SK-N-SH (cell line): Measurements from ENCODE around the gene MAPK1. TPM values are rescaled to one million over a fixed set of nuclear protein-coding genes. Genes with fewer than 3 reads are reported as not detected.
"Not testable (repeated sequence)": the region's sequence is repeated elsewhere in the genome, so short reads cannot be mapped to it uniquely, and the experiment has no call there.

ENCODE experiments used
- CTCF ChIA-PET: fragments of 300-600, 350-600 bp; formaldehyde crosslinking; extraction: SDS; loops from one replicate; lab custom pipeline; 2021; lab: Yijun Ruan, JAX
- POLR2A ChIA-PET: fragments of 350-600 bp; sonication (Branson Sonifier 250); formaldehyde crosslinking; extraction: SDS; loops from one replicate; lab custom pipeline; 2020; ENCODE audit warnings: antibody characterized with exemption, inconsistent platforms; lab: Yijun Ruan, JAX
- DNase-seq: peaks from one replicate; pipeline ENCODE4 v3.0.0; 2012
- H2AFZ ChIP-seq: fragments of 200-600 bp; sonication (generic); 2 replicates; pipeline ENCODE4 v1.8.1; 2016; ENCODE audit warnings: antibody characterized with exemption, mild to moderate bottlenecking, low read depth
- H3F3A ChIP-seq: fragments of 200-600 bp; sonication (generic); replicated peaks from 2 replicates; pipeline ENCODE3; 2016; ENCODE audit warnings: antibody characterized with exemption, mild to moderate bottlenecking; ENCODE audit not compliant: insufficient read depth
- H3K27ac ChIP-seq, 2 experiments: fragments of 200-500 bp in 1 of 2; fragments of 200-600 bp in 1 of 2; sonication (Bioruptor generic) in 1 of 2; sonication (generic), shearing (Covaris generic) in 1 of 2; 2 replicates each; pipeline versions ENCODE4 v1.5.1 to v1.6.1; 2014 to 2016; ENCODE audit warnings: low read depth in 2 of 2, inconsistent platforms in 1 of 2, low read length in 1 of 2, mild to moderate bottlenecking in 1 of 2, mixed read lengths in 1 of 2
- H3K27me3 ChIP-seq: fragments of 200-600 bp; sonication (generic), shearing (Covaris generic); 2 replicates; pipeline ENCODE4 v1.6.1; 2016; ENCODE audit warnings: mixed run types; ENCODE audit not compliant: insufficient read depth
- H3K36me3 ChIP-seq, 2 experiments: fragments of 200-500 bp in 1 of 2; fragments of 200-600 bp in 1 of 2; sonication (Bioruptor generic) in 1 of 2; sonication (generic) in 1 of 2; replicated peaks in 1 of 2; 2 replicates each; pipeline versions ENCODE3 to v1.5.1; 2014 to 2016; ENCODE audit warnings: low read length in 1 of 2, mild to moderate bottlenecking in 1 of 2; ENCODE audit not compliant: insufficient read depth in 2 of 2, control insufficient read depth in 1 of 2
- H3K4me1 ChIP-seq, 2 experiments: fragments of 200-500 bp in 1 of 2; fragments of 200-600 bp in 1 of 2; sonication (Bioruptor generic) in 1 of 2; sonication (generic), shearing (Covaris generic) in 1 of 2; 2 replicates each; pipeline versions ENCODE4 v1.5.1 to v1.6.1; 2014 to 2016; ENCODE audit warnings: low read depth in 1 of 2, low read length in 1 of 2, mixed run types in 1 of 2; ENCODE audit not compliant: insufficient read depth in 2 of 2, control insufficient read depth in 1 of 2
- H3K4me2 ChIP-seq: fragments of 200-600 bp; sonication (generic), shearing (Covaris generic); 2 replicates; pipeline ENCODE4 v1.6.1; 2017; ENCODE audit warnings: mixed run types
- H3K4me3 ChIP-seq, 2 experiments: fragments of 200-500 bp in 1 of 2; fragments of 200-600 bp in 1 of 2; sonication (Bioruptor generic) in 1 of 2; sonication (generic), shearing (Covaris generic) in 1 of 2; 2 replicates each; pipeline versions ENCODE4 v1.5.1 to v1.8.1; 2014 to 2016; ENCODE audit warnings: low read depth in 2 of 2, inconsistent platforms in 1 of 2, low read length in 1 of 2, mild to moderate bottlenecking in 1 of 2, mixed read lengths in 1 of 2, moderate library complexity in 1 of 2
- H3K79me2 ChIP-seq: fragments of 200-600 bp; sonication (generic); 2 replicates; pipeline ENCODE4 v1.8.1; 2017; ENCODE audit warnings: mild to moderate bottlenecking; ENCODE audit not compliant: insufficient read depth
- H3K9ac ChIP-seq: fragments of 200-600 bp; sonication (generic); 2 replicates; pipeline ENCODE4 v1.6.1; 2017; ENCODE audit warnings: mixed run types
- H3K9me2 ChIP-seq: fragments of 200-600 bp; sonication (generic); 2 replicates; pipeline ENCODE4 v1.6.1; 2017; ENCODE audit warnings: mixed run types
- H3K9me3 ChIP-seq: fragments of 200-600 bp; sonication (generic); 2 replicates; pipeline ENCODE4 v1.6.1; 2017; ENCODE audit warnings: mixed run types, mild to moderate bottlenecking, moderate library complexity
- H4K20me1 ChIP-seq: fragments of 200-600 bp; sonication (generic); 2 replicates; pipeline ENCODE4 v1.6.1; 2017; ENCODE audit warnings: mild to moderate bottlenecking, mixed run types; ENCODE audit not compliant: insufficient read depth
- EP300 ChIP-seq, 2 experiments: IDR thresholded peaks; 2 replicates each; pipeline versions ENCODE4 v1.4.0 to v1.6.1; 2012; ENCODE audit warnings: borderline replicate concordance in 1 of 2, low read depth in 1 of 2, low read length in 1 of 2
- FOSL2 ChIP-seq: IDR thresholded peaks from 2 replicates; pipeline ENCODE4 v1.4.0; 2012; ENCODE audit warnings: low read depth, mild to moderate bottlenecking, moderate library complexity, borderline replicate concordance
- JUND ChIP-seq: IDR thresholded peaks from 2 replicates; pipeline ENCODE4 v1.4.0; 2012
- MEF2A ChIP-seq: IDR thresholded peaks from 2 replicates; pipeline ENCODE4 v1.4.0; 2012; ENCODE audit warnings: low read depth, borderline replicate concordance
- NFIC ChIP-seq: IDR thresholded peaks from 2 replicates; pipeline ENCODE4 v1.4.0; 2012; ENCODE audit warnings: borderline replicate concordance
- POLR2AphosphoS5 ChIP-seq: IDR thresholded peaks from 2 replicates; pipeline ENCODE4 v1.6.1; 2012; ENCODE audit warnings: low read depth, low read length
- SIN3A ChIP-seq: IDR thresholded peaks from 2 replicates; pipeline ENCODE4 v1.6.1; 2012; ENCODE audit warnings: low read depth, mild to moderate bottlenecking, low read length, moderate library complexity, borderline replicate concordance
- TCF12 ChIP-seq: IDR thresholded peaks from 2 replicates; pipeline ENCODE4 v1.4.0; 2012
- TEAD4 ChIP-seq: IDR thresholded peaks from 2 replicates; pipeline ENCODE4 v1.4.0; 2012; ENCODE audit warnings: mild to moderate bottlenecking, borderline replicate concordance; ENCODE audit not compliant: insufficient read depth
- WGBS: methylation state at CpG from one replicate; pipeline ENCODE4 v1.1.6; 2017; ENCODE audit warnings: low lambda C conversion rate; 5-methylcytosine and 5-hydroxymethylcytosine counted together
- polyA plus RNA-seq, 3 experiments: library from polyadenylated mRNA; depleted of rRNA; stranded (reverse); fragments of >200 nt; gene quantifications; 2 replicates each; pipeline ENCODE4 v1.2.3, GENCODE V29; 2012
- TF ChIP-seq, protein P1 (sequence below): fragments of 150-350 bp; IDR thresholded peaks from 2 replicates; pipeline ENCODE4 v1.6.1; 2016; ENCODE audit warnings: mild to moderate bottlenecking, low read depth, low read length
- TF ChIP-seq, protein P2 (sequence below): IDR thresholded peaks from 2 replicates; pipeline ENCODE4; 2012

MAPK1 gene
- polyA plus RNA-seq, 1 of the 3 experiments (the other 2 are of a cell fraction) = 25.6 TPM

DNA sequence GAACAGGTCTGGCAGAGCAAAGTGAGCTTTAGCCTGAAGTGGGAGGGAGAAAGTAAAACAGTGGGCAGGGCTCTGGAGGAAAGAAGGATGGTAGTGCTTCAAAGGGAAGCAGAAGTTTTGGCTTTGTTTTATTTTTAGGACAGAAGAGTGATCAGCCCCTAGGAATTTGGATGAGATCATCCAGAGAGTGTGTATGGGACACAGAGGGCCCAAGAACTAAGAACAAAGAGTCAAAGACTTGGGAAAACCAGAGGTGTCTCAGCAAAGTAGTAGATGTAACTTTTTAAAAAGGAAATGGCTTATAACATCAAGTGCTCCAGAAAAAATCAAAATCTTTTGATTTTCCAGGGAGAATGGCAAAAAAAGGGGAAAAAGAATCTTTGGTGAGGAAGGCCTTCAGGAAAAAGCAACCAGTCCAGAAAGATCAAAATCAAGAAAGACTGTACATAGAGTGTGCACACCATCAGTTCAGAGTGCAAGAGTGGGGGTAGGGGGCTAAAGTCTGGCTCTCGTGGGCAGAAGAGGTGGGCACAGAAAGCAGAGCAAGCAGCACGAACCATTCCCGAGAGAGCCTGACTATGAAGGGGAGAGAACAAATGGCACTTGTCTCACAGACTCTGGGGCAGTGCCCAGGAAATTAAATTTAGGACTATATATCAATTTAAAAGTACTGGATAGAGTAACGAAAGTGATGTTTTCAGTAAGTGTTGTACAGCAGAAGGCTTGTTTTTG is 30.0 kb downstream of the MAPK1 start:
- H3K27ac ChIP-seq = peak overlapping the region; percentile 67 to 99
- peaks cover 0 to 3% of the 10 kb centered on the region in 2 experiments for H3K36me3 ChIP-seq
- H2AFZ ChIP-seq = no peak overlapping the region; the same call in 1 of the 2 replicates
- H3K4me3 ChIP-seq = peak overlapping the region in 1 of 2 experiments; percentile 13; a peak in 1 of 4 replicates
- H4K20me1 ChIP-seq = peaks cover 49% of the 10 kb centered on the region
- peak; percentile 50 for TF ChIP-seq TCF12
- TF ChIP-seq, protein P1, sequence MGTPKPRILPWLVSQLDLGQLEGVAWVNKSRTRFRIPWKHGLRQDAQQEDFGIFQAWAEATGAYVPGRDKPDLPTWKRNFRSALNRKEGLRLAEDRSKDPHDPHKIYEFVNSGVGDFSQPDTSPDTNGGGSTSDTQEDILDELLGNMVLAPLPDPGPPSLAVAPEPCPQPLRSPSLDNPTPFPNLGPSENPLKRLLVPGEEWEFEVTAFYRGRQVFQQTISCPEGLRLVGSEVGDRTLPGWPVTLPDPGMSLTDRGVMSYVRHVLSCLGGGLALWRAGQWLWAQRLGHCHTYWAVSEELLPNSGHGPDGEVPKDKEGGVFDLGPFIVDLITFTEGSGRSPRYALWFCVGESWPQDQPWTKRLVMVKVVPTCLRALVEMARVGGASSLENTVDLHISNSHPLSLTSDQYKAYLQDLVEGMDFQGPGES = no peak
- TF ChIP-seq FOSL2 = peak; percentile 73
- TF ChIP-seq SIN3A = no peak
- peak; percentile 62; the same call in 1 of the 2 replicates for TF ChIP-seq TEAD4
- TF ChIP-seq EP300 (IDR thresholded peaks at IDR 0.05; ENCODE audit: borderline replicate concordance in 1 of 2, low read depth in 1 of 2, low read length in 1 of 2) = no peak
- peak; percentile 25; the same call in 1 of the 2 replicates for TF ChIP-seq POLR2AphosphoS5
- peak; percentile 90 for TF ChIP-seq MEF2A
- TF ChIP-seq JUND = peak; percentile 63
- TF ChIP-seq, protein P2, sequence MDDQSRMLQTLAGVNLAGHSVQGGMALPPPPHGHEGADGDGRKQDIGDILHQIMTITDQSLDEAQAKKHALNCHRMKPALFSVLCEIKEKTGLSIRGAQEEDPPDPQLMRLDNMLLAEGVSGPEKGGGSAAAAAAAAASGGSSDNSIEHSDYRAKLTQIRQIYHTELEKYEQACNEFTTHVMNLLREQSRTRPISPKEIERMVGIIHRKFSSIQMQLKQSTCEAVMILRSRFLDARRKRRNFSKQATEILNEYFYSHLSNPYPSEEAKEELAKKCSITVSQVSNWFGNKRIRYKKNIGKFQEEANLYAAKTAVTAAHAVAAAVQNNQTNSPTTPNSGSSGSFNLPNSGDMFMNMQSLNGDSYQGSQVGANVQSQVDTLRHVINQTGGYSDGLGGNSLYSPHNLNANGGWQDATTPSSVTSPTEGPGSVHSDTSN = peak; percentile 29; the same call in 1 of the 2 replicates
- peak; percentile 38; the same call in 1 of the 2 replicates for TF ChIP-seq NFIC
- TF ChIP-seq, all 33 proteins: peak for 8
- Histone ChIP-seq H3K27me3 (no peaks in the 10 kb centered on the region), H3F3A (peaks cover 32% of the 10 kb centered on the region), H3K4me2 (peak overlapping the region; percentile 75), H3K79me2 (peaks cover 94% of the 10 kb centered on the region), H3K9me3 (no peaks in the 10 kb centered on the region), H3K4me1 (peaks cover 5 to 13% of the 10 kb centered on the region in 2 experiments; a peak in 1 of 4 replicates), H3K9ac (peak overlapping the region; percentile 78), H3K9me2 (no peaks in the 10 kb centered on the region)
- POLR2A ChIA-PET = no interaction called here
- 36% methylated on average over 4 of the region's 4 CpGs for WGBS
- CTCF ChIA-PET = interaction anchor here (0.6 kb wide), 1 partner anchor 176 kb away, joined by 3 read pairs; no protein-coding TSS in a partner anchor
- no peak for DNase-seq

DNA sequence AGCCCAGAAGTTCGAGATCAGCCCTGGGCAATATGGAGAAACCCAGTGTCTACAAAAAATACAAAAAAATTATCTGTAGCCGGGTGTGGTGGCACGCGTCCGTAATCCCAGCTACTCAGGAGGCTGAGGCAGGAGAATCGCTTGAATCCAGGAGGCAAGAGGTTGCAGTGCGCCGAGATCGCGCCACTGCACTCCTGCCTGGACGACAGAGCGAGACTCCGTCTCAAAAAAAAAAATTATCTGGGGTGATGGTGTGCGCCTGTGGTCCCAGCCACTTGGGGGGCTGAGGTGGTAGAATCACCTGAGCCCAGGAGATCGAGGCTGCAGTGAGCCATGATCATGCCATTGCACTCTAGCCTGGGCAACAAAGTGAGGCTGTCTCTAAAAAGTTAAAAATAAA is 31.0 kb downstream of the MAPK1 start:
- H3K36me3 ChIP-seq, H3K9ac ChIP-seq, H2AFZ ChIP-seq, H3K9me2 ChIP-seq, H3K4me3 ChIP-seq, DNase-seq, POLR2A ChIA-PET, H3K9me3 ChIP-seq, H3K27me3 ChIP-seq: not testable (repeated sequence)
- peaks cover 57% of the 10 kb centered on the region for H4K20me1 ChIP-seq
- WGBS = 98% methylated on average over 15 of the region's 15 CpGs
- H3K79me2 ChIP-seq = peaks cover 94% of the 10 kb centered on the region
- H3K4me1 ChIP-seq = peaks cover 6 to 16% of the 10 kb centered on the region in 2 experiments; a peak in 1 of 4 replicates
- peak overlapping the region in 1 of 2 experiments; percentile 99; a peak in 2 of 4 replicates for H3K27ac ChIP-seq
- CTCF ChIA-PET = interaction anchor here (0.6 kb wide), 1 partner anchor 175 kb away, joined by 3 read pairs; no protein-coding TSS in a partner anchor
- 0 out of 2 replicates have a peak overlapping the region, but pooled peaks have one; percentile 75 for H3K4me2 ChIP-seq
- H3F3A ChIP-seq = peaks cover 32% of the 10 kb centered on the region
